Forelimb muscle (tissue), 1 donor: ENCODE data around the gene FIBP. TPM values are rescaled to one million over a fixed set of nuclear protein-coding genes. Genes with fewer than 3 reads are reported as not detected.

Source experiments
- DNase-seq: peaks from one replicate; pipeline ENCODE4 v3.0.0-alpha.2; 2013; ENCODE audit warnings: low read depth
- polyA plus RNA-seq: library from polyadenylated mRNA; unstranded; fragments of 120-200 nt; gene quantifications from one replicate; pipeline ENCODE4 v1.2.1, GENCODE V29; 2013; ENCODE audit not compliant: insufficient read length

FIBP gene
- polyA plus RNA-seq, result 55.8 TPM

GRCh38 chr11:65888163-65888814 lies at the start of gene FIBP:
FIBP (minus strand) TSS chr11:65888471; CDS start chr11:65888418, 53 bp downstream.
- peak; percentile 86 for DNase-seq

GRCh38 chr11:65937766-65938165 lies 49.5 kb upstream of the FIBP start:
- DNase-seq, result no peak

- DNase-seq, result no peak
These were observed 45.7 kb upstream of the FIBP start for GRCh38 chr11:65934014-65934413.

- DNase-seq, result no peak
These were observed 44.3 kb upstream of the FIBP start for GRCh38 chr11:65932558-65932919.

GRCh38 chr11:65931773-65932557 lies 43.7 kb upstream of the FIBP start:
- DNase-seq, result no peak

- DNase-seq, result no peak
These were observed 40.4 kb upstream of the FIBP start for GRCh38 chr11:65928667-65929066.

- no peak for DNase-seq
These were observed 39.7 kb upstream of the FIBP start for GRCh38 chr11:65927904-65928397.

GRCh38 chr11:65925397-65925796 lies 37.1 kb upstream of the FIBP start:
- DNase-seq, result no peak

- no peak for DNase-seq
These were observed 34.3 kb upstream of the FIBP start for GRCh38 chr11:65922565-65922964.

GRCh38 chr11:65921876-65922275 lies 33.6 kb upstream of the FIBP start:
- DNase-seq, result no peak

- no peak for DNase-seq
These were observed 32.8 kb upstream of the FIBP start for GRCh38 chr11:65921033-65921555.

- DNase-seq, result no peak
These were observed 32.1 kb upstream of the FIBP start for GRCh38 chr11:65920372-65920802.

GRCh38 chr11:65919573-65920371 lies 31.5 kb upstream of the FIBP start:
- DNase-seq, result no peak

GRCh38 chr11:65919141-65919572 lies 30.9 kb upstream of the FIBP start, which contains the start of gene DRAP1:
DRAP1 (plus strand) TSS chr11:65919426; CDS start chr11:65919502, 76 bp downstream.
- peak; percentile 83 for DNase-seq

GRCh38 chr11:65918211-65919140 lies 30.2 kb upstream of the FIBP start, which contains the start of gene C11orf68:
C11orf68 (minus strand) TSS chr11:65919062; CDS start chr11:65919031, 31 bp downstream.
- DNase-seq, result peak; percentile 72

GRCh38 chr11:65917434-65918210 lies 29.4 kb upstream of the FIBP start:
- no peak for DNase-seq

- DNase-seq, result no peak
These were observed 28.8 kb upstream of the FIBP start for GRCh38 chr11:65917077-65917433.

GRCh38 chr11:65916391-65916790 lies 28.1 kb upstream of the FIBP start:
- DNase-seq, result no peak

GRCh38 chr11:65915821-65916251 lies 27.6 kb upstream of the FIBP start:
- no peak for DNase-seq
